Vagina (tissue), 2 donors: ENCODE results near the gene C1QTNF8.

ENCODE experiments used
- POLR2A ChIP-seq, 2 donors: fragments of 450-650 bp; IDR thresholded peaks; one replicate each; pipeline ENCODE4 v1.6.1; 2017; ENCODE audit warnings: antibody characterized with exemption in 2 of 2, mild to moderate bottlenecking in 2 of 2, moderate library complexity in 2 of 2
- POLR2AphosphoS5 ChIP-seq, 2 donors: sonication (generic); formaldehyde crosslinking; IDR thresholded peaks; one replicate each; pipeline ENCODE4 v1.9.0; 2017; ENCODE audit warnings: antibody characterized with exemption in 2 of 2, mild to moderate bottlenecking in 2 of 2, low read depth in 1 of 2; ENCODE audit not compliant: insufficient read depth in 1 of 2
- TF ChIP-seq, protein P1 (sequence below), 3 experiments: fragments of 450-650 bp in 2 of 3; fragments of 200-600 bp in 1 of 3; sonication (generic) in 1 of 3; IDR thresholded peaks; one replicate each; pipeline ENCODE4 v1.5.1; 2017 to 2019; ENCODE audit warnings: antibody characterized with exemption in 3 of 3, mild to moderate bottlenecking in 2 of 3, moderate library complexity in 2 of 3

DNA sequence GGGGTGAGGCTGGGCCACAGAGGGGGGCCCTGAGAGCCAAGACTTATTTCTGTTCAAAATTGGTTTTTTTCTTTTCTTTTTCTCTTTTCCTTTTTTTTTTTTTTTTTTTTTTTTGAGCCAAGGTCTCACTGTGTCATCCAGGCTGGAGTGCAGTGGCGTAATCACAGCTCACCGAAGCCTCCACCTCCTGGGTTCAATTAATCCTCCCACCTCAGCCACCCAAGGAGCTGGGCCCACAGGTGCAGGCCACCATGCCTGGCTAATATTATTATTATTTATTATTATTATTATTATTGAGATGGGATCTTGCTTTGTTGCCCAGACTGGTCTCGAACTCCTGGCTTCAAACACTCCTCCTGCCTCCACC is 39.4 kb upstream of the C1QTNF8 start:
- TF ChIP-seq, protein P1, sequence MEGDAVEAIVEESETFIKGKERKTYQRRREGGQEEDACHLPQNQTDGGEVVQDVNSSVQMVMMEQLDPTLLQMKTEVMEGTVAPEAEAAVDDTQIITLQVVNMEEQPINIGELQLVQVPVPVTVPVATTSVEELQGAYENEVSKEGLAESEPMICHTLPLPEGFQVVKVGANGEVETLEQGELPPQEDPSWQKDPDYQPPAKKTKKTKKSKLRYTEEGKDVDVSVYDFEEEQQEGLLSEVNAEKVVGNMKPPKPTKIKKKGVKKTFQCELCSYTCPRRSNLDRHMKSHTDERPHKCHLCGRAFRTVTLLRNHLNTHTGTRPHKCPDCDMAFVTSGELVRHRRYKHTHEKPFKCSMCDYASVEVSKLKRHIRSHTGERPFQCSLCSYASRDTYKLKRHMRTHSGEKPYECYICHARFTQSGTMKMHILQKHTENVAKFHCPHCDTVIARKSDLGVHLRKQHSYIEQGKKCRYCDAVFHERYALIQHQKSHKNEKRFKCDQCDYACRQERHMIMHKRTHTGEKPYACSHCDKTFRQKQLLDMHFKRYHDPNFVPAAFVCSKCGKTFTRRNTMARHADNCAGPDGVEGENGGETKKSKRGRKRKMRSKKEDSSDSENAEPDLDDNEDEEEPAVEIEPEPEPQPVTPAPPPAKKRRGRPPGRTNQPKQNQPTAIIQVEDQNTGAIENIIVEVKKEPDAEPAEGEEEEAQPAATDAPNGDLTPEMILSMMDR (IDR thresholded peaks at IDR 0.05), result no peak
- no peak for TF ChIP-seq POLR2AphosphoS5 (IDR thresholded peaks at IDR 0.05; ENCODE audit: insufficient read depth in 1 of 2, low read depth in 1 of 2)
- TF ChIP-seq POLR2A (IDR thresholded peaks at IDR 0.05), result no peak
